Osteoblast (primary cell): ENCODE data around the gene GAS6. TPM values are rescaled to one million over a fixed set of nuclear protein-coding genes. Genes with fewer than 3 reads are reported as not detected.

ENCODE experiments used
- DNase-seq: peaks from one replicate; pipeline ENCODE4 v3.0.0; 2011; ENCODE audit warnings: low spot score, mixed read lengths; ENCODE audit not compliant: insufficient read length; ENCODE audit errors: missing footprints
- H2AFZ ChIP-seq: 2 replicates; pipeline ENCODE4 v1.6.0; 2011; ENCODE audit warnings: mild to moderate bottlenecking, low read length
- H3K27ac ChIP-seq: 2 replicates; pipeline ENCODE4 v1.5.1; 2011; ENCODE audit warnings: mild to moderate bottlenecking, low read depth, low read length, moderate library complexity
- H3K27me3 ChIP-seq: 2 replicates; pipeline ENCODE4 v1.6.0; 2012; ENCODE audit warnings: mild to moderate bottlenecking, control low read depth, inconsistent platforms, low read length, moderate library complexity; ENCODE audit not compliant: insufficient read depth
- H3K36me3 ChIP-seq: 2 replicates; pipeline ENCODE4 v1.5.1; 2011; ENCODE audit warnings: mild to moderate bottlenecking, low read length, control low read depth, moderate library complexity; ENCODE audit not compliant: insufficient read depth
- H3K4me1 ChIP-seq: 2 replicates; pipeline ENCODE4 v1.5.1; 2011; ENCODE audit warnings: mild to moderate bottlenecking, low read length, control low read depth, moderate library complexity; ENCODE audit not compliant: insufficient read depth
- H3K4me2 ChIP-seq: 2 replicates; pipeline ENCODE4 v1.6.0; 2011; ENCODE audit warnings: mild to moderate bottlenecking, low read length; ENCODE audit not compliant: insufficient read depth
- H3K4me3 ChIP-seq: fragments of 200-600 bp; sonication (generic); 3 replicates; pipeline ENCODE4 v1.5.1; 2012; ENCODE audit warnings: mild to moderate bottlenecking, low read length, inconsistent platforms; ENCODE audit not compliant: insufficient read depth
- H3K79me2 ChIP-seq: 2 replicates; pipeline ENCODE4 v1.6.0; 2012; ENCODE audit warnings: mild to moderate bottlenecking, low read length, control low read depth, inconsistent platforms; ENCODE audit not compliant: insufficient read depth
- H3K9me3 ChIP-seq: 2 replicates; pipeline ENCODE4 v1.5.1; 2011; ENCODE audit warnings: low read depth, low read length, control low read depth
- H4K20me1 ChIP-seq: 2 replicates; pipeline ENCODE4 v1.6.0; 2012; ENCODE audit warnings: mild to moderate bottlenecking, low read length, control low read depth; ENCODE audit not compliant: insufficient read depth
- total RNA-seq: library from RNA; depleted of rRNA; stranded (reverse); fragments of >200 nt; gene quantifications from 2 replicates; pipeline ENCODE4 v1.2.3, GENCODE V29; 2012
- TF ChIP-seq, protein P1 (sequence below): IDR thresholded peaks from 2 replicates; pipeline ENCODE4 v1.5.1; 2011; ENCODE audit warnings: mild to moderate bottlenecking, low read depth, low read length, moderate library complexity; ENCODE audit errors: extremely low read depth

The GAS6 gene
- total RNA-seq, 1 donor, result 417 TPM

DNA sequence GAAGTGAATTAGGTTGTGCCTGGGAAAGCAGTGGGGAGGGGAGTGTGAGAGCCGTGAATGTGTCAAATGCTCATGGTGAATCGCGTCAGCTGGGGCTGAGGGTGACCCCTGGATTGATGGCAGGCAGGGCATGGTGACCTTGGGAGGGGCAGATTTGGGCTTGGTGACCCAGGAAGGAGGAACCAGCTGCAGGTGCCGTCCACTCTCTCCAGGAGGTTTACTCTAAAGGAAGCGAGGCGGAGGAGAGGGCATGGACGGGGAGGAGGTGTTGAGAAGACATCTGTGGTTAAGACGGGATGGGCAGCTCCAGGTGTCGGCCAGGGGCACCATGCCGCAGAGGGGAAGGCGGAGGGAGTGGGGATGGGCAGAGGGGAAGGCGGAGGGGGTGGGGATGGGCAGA lies 76.2 kb downstream of the GAS6 start:
- DNase-seq, result no peak
- peaks cover 11% of the 10 kb centered on the region for H3K27me3 ChIP-seq
- no peak overlapping the region for H2AFZ ChIP-seq
- TF ChIP-seq, protein P1, sequence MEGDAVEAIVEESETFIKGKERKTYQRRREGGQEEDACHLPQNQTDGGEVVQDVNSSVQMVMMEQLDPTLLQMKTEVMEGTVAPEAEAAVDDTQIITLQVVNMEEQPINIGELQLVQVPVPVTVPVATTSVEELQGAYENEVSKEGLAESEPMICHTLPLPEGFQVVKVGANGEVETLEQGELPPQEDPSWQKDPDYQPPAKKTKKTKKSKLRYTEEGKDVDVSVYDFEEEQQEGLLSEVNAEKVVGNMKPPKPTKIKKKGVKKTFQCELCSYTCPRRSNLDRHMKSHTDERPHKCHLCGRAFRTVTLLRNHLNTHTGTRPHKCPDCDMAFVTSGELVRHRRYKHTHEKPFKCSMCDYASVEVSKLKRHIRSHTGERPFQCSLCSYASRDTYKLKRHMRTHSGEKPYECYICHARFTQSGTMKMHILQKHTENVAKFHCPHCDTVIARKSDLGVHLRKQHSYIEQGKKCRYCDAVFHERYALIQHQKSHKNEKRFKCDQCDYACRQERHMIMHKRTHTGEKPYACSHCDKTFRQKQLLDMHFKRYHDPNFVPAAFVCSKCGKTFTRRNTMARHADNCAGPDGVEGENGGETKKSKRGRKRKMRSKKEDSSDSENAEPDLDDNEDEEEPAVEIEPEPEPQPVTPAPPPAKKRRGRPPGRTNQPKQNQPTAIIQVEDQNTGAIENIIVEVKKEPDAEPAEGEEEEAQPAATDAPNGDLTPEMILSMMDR, result no peak
- no peaks in the 10 kb centered on the region for H3K79me2 ChIP-seq
- H4K20me1 ChIP-seq, result no peaks in the 10 kb centered on the region
- no peak overlapping the region for H3K27ac ChIP-seq
- H3K9me3 ChIP-seq, result no peaks in the 10 kb centered on the region
- no peak overlapping the region for H3K4me2 ChIP-seq
- no peaks in the 10 kb centered on the region for H3K36me3 ChIP-seq
- H3K4me1 ChIP-seq, result peaks cover 29% of the 10 kb centered on the region
- no peak overlapping the region for H3K4me3 ChIP-seq

DNA sequence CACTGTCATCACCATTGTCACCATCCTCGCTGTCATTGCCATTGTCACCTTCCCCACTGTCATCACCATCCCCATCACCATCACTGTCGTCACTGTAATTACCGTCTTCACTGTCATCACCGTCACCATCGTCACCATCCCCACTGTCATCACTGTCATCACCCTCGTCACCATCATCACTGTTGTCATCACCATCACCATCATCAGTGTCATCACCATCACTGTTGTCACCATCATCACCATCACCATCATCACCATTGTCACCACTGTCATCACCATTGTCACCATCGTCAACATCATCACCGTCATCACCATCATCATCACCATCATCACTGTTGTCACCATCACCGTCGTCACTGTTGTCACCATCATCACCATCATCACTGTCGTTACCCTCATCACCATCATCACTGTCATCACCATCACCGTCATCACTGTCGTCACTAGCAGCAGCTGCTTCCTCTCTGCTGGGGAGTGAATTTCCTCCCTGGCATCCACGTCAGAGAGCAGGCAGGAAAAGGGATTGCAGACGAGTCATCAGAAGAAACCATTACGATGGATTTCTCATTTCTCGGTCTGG lies 77.5 kb downstream of the GAS6 start:
- H3K4me2 ChIP-seq, result no peak overlapping the region
- peak; percentile 94 for DNase-seq
- TF ChIP-seq, protein P1, result no peak

DNA sequence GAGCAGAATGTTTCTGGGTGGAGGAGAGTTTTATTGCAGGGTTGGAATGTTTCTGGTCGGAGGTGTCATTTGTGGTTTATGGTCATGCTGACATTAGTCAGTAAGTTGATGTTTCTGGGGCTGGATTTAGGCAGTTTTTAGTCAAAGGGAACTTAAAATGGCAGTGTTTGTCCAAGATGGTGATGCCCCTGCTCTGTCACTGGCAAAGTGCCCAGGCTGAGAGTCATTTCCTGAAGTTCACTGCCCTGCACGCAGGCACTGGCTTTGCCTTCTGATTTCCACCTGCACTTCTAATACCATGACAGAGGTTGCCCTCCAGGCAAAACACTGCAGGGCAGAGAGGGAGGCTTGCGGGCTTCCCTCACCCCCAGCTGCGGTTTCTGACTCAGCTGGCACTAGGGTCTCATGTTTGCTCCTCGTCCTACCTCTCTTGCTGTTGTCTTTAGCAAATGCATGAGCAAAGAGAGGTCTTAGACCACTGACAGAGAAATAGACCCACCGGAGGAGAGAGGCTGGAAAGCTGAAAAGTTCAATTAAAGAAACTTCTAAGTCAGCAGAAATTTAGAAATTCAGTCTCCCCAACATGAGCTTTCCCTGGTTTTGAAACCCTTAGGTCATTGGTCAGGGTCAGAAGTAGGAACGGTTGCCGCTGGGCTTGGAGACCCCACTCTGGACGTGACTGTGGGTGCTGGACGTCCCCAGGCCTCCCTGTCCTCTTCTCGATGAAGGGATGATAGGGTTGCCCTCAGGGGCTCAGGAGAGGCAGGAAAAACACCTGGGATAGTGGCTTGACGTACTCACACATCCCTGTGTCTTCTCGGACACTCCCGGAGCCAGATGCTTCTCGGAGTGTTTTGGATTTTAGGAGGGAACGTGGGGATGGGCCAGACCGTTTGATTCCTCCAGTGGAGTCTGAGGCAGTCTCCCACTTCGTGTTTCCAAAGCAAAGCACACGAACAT lies 78.5 kb downstream of the GAS6 start:
- Histone ChIP-seq H3K27me3 (peaks cover 5% of the 10 kb centered on the region), H2AFZ (no peak overlapping the region), H3K4me2 (peak overlapping the region; percentile 52), H3K79me2 (no peaks in the 10 kb centered on the region), H3K4me3 (no peak overlapping the region), H3K9me3 (no peaks in the 10 kb centered on the region), H3K4me1 (peaks cover 29% of the 10 kb centered on the region), H3K36me3 (no peaks in the 10 kb centered on the region), H4K20me1 (no peaks in the 10 kb centered on the region), H3K27ac (peak overlapping the region; percentile 47)
- DNase-seq, result peak; percentile 95
- TF ChIP-seq, protein P1, result no peak

More for the DNA sequence above, 77.5 kb downstream of the GAS6 start:
- Histone ChIP-seq H3K36me3 (no peaks in the 10 kb centered on the region), H3K4me1 (peaks cover 29% of the 10 kb centered on the region), H4K20me1 (no peaks in the 10 kb centered on the region), H3K9me3 (no peaks in the 10 kb centered on the region), H3K27ac (peak overlapping the region; percentile 21), H3K4me3 (no peak overlapping the region), H3K79me2 (no peaks in the 10 kb centered on the region), H3K27me3 (peaks cover 5% of the 10 kb centered on the region), H2AFZ (peak overlapping the region; percentile 54)

DNA sequence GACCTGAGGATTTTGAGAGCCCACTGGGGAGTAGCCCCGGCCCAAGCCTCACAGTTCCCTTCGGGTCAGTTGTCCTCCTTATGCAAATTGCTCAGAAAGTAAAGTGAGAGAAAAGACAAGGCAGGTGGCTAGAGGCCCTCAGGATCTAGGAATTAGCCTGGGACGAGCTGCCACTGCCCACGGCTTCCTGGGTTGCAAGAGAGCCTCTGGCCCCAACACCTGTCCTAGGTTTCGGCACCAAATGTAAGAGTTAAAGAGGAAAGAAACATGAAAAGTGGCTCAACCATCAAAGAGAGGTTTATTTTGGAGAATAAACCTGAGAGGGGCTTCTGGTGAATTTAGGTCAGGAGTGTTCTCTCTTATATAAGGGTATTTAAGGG lies 79.2 kb downstream of the GAS6 start:
- H3K36me3 ChIP-seq, result no peaks in the 10 kb centered on the region

More for the DNA sequence above, 79.2 kb downstream of the GAS6 start:
- peaks cover 8% of the 10 kb centered on the region for H3K27me3 ChIP-seq
- H4K20me1 ChIP-seq, result no peaks in the 10 kb centered on the region
- peak overlapping the region; percentile 47 for H3K27ac ChIP-seq
- no peak overlapping the region for H2AFZ ChIP-seq
- peak overlapping the region; percentile 25 for H3K4me3 ChIP-seq
- H3K4me1 ChIP-seq, result peaks cover 29% of the 10 kb centered on the region
- DNase-seq, result peak; percentile 58
- no peaks in the 10 kb centered on the region for H3K79me2 ChIP-seq
- H3K4me2 ChIP-seq, result peak overlapping the region; percentile 52
- no peaks in the 10 kb centered on the region for H3K9me3 ChIP-seq
- TF ChIP-seq, protein P1, result no peak
